Nephron (organoid): ENCODE results near the gene STT3B.

Experiments used
- H3K27ac Mint-ChIP-seq, 3 experiments: 2 replicates each; pipeline ENCODE4 v1.8.0; 2020; ENCODE audit warnings: mixed read lengths in 3 of 3, mild to moderate bottlenecking in 2 of 3, moderate library complexity in 1 of 3
- H3K27me3 Mint-ChIP-seq: 2 replicates; pipeline ENCODE4 v1.8.0; 2021; ENCODE audit warnings: low read depth, mild to moderate bottlenecking, moderate library complexity, mixed read lengths
- H3K36me3 Mint-ChIP-seq: 2 replicates; pipeline ENCODE4 v1.8.0; 2020; ENCODE audit warnings: low read depth, mixed read lengths
- H3K4me1 Mint-ChIP-seq: 2 replicates; pipeline ENCODE4 v1.8.0; 2020; ENCODE audit warnings: mixed read lengths
- H3K4me3 Mint-ChIP-seq, 3 experiments: 2 replicates each; pipeline ENCODE4 v1.8.0; 2020; ENCODE audit warnings: mild to moderate bottlenecking in 3 of 3, mixed read lengths in 3 of 3, moderate library complexity in 2 of 3
- H3K9me3 Mint-ChIP-seq: 2 replicates; pipeline ENCODE4 v1.8.0; 2020; ENCODE audit warnings: mixed read lengths
- TF ChIP-seq, protein P1 (sequence below), 3 experiments: fragments of 200-600 bp; sonication (generic); IDR thresholded peaks; one replicate each; pipeline ENCODE4 v1.5.0; 2021; ENCODE audit warnings: antibody characterized with exemption in 3 of 3; ENCODE audit not compliant: unreplicated experiment in 3 of 3

The STT3B gene

DNA sequence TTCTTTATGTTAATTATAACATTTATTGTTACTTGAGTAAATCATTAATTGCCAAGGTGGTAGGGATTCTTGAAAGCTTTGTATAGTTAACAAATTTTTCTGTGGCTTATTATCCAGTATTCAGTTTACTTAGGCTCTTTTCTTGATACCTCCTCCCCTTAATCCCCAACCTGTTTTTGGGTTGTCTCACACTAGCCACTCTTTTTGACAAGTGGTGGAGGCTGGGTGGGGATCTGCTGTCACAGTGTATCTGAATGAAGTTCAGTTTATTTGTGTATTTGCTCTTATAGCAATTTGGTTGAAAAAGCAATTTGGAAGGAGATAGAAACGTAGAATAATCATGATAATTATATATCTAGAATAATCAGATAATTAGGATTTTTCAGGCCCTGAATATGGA lies 43.8 kb downstream of the STT3B start:
- Mint-ChIP-seq H3K9me3 (peaks cover 1% of the 10 kb centered on the region), H3K27ac (no peak overlapping the region), H3K4me1 (peaks cover 17% of the 10 kb centered on the region), H3K36me3 (peaks cover 48% of the 10 kb centered on the region), H3K4me3 (no peak overlapping the region), H3K27me3 (no peaks in the 10 kb centered on the region)
- TF ChIP-seq, protein P1, sequence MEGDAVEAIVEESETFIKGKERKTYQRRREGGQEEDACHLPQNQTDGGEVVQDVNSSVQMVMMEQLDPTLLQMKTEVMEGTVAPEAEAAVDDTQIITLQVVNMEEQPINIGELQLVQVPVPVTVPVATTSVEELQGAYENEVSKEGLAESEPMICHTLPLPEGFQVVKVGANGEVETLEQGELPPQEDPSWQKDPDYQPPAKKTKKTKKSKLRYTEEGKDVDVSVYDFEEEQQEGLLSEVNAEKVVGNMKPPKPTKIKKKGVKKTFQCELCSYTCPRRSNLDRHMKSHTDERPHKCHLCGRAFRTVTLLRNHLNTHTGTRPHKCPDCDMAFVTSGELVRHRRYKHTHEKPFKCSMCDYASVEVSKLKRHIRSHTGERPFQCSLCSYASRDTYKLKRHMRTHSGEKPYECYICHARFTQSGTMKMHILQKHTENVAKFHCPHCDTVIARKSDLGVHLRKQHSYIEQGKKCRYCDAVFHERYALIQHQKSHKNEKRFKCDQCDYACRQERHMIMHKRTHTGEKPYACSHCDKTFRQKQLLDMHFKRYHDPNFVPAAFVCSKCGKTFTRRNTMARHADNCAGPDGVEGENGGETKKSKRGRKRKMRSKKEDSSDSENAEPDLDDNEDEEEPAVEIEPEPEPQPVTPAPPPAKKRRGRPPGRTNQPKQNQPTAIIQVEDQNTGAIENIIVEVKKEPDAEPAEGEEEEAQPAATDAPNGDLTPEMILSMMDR (IDR thresholded peaks at IDR 0.05; ENCODE audit: unreplicated experiment in 3 of 3) = no peak

- TF ChIP-seq, protein P1 (IDR thresholded peaks at IDR 0.05; ENCODE audit: unreplicated experiment in 3 of 3) = no peak
- Mint-ChIP-seq H3K4me3 (no peak overlapping the region), H3K27ac (no peak overlapping the region), H3K36me3 (peaks cover 55% of the 10 kb centered on the region), H3K27me3 (no peaks in the 10 kb centered on the region), H3K9me3 (peaks cover 6% of the 10 kb centered on the region), H3K4me1 (peaks cover 17% of the 10 kb centered on the region)
Observed at GRCh38 chr3:31577232-31577631, 44.5 kb downstream of the STT3B start.

DNA sequence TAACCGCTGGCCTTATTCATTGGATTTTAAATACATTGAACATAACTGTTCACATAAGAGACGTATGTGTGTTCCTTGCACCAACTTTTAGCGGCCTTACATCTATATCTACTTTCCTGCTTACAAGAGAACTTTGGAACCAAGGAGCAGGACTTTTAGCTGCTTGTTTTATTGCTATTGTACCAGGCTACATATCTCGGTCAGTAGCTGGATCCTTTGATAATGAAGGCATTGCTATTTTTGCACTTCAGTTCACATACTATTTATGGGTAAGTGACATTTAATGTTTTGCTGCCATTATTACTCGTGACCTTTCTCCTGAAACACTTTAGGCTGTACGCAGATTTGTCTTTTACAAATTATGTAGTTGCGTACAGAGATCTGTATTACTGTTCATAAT lies 47.1 kb downstream of the STT3B start:
- Mint-ChIP-seq H3K36me3 (peaks cover 81% of the 10 kb centered on the region), H3K9me3 (peaks cover 22% of the 10 kb centered on the region), H3K27ac (no peak overlapping the region), H3K4me3 (no peak overlapping the region), H3K4me1 (peaks cover 15% of the 10 kb centered on the region), H3K27me3 (no peaks in the 10 kb centered on the region)
- TF ChIP-seq, protein P1 (IDR thresholded peaks at IDR 0.05; ENCODE audit: unreplicated experiment in 3 of 3) = no peak

DNA sequence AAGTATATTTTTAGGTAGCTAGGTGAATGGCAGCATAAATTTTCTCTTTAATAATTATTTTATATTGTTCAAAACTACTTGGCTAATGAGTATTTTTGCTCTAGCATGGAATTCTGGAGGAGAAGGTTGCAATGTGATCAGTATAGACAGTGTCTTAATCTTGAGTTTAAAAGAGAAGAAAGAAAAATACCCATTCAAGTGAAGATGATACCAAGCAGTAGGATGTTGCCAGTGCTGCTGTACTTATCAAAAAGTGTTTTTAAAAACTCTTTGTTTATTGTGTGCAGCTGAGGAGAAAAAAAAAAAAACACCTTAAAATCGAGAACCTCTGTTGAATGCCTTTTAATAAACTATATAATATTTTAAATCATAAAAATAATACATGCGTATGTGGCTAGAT lies 47.9 kb downstream of the STT3B start:
- Mint-ChIP-seq H3K4me1 (peaks cover 7% of the 10 kb centered on the region), H3K36me3 (peaks cover 89% of the 10 kb centered on the region), H3K27ac (no peak overlapping the region), H3K9me3 (peaks cover 26% of the 10 kb centered on the region), H3K27me3 (no peaks in the 10 kb centered on the region), H3K4me3 (no peak overlapping the region)
- TF ChIP-seq, protein P1 (IDR thresholded peaks at IDR 0.05; ENCODE audit: unreplicated experiment in 3 of 3) = no peak

DNA sequence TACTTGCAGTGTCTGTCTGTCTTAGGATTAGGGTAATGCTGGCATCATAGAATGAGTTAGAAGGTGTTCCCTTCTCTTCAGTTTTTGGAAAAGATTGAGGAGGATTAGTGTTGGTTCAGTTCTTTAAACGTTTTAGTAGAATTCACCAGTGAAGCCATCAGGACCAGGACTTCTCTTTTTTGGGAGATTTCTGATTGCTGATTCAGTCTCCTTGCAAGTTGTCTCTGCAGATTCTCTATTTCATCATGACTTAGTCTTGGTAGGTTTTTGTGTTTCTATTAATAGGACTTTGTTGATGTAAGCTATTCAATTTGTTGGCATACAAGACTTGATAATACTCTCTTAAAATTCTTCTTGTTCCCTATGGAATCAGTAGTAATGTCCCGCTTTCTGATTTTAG lies 48.9 kb downstream of the STT3B start:
- H3K27ac Mint-ChIP-seq = no peak overlapping the region
- H3K36me3 Mint-ChIP-seq = peaks cover 96% of the 10 kb centered on the region
- peaks cover 6% of the 10 kb centered on the region for H3K4me1 Mint-ChIP-seq
- H3K27me3 Mint-ChIP-seq = no peaks in the 10 kb centered on the region
- H3K4me3 Mint-ChIP-seq = no peak overlapping the region
- TF ChIP-seq, protein P1 (IDR thresholded peaks at IDR 0.05; ENCODE audit: unreplicated experiment in 3 of 3) = no peak
- peaks cover 35% of the 10 kb centered on the region for H3K9me3 Mint-ChIP-seq

- Mint-ChIP-seq H3K4me1 (no peaks in the 10 kb centered on the region), H3K9me3 (peaks cover 78% of the 10 kb centered on the region), H3K36me3 (peaks cover 100% of the 10 kb centered on the region), H3K27ac (no peak overlapping the region), H3K4me3 (no peak overlapping the region), H3K27me3 (no peaks in the 10 kb centered on the region)
- TF ChIP-seq, protein P1 (IDR thresholded peaks at IDR 0.05; ENCODE audit: unreplicated experiment in 3 of 3) = no peak
Observed at GRCh38 chr3:31589228-31589627, 56.5 kb downstream of the STT3B start.
